HG02885 (cell line): ENCODE results near the gene LIMS3.
"Not testable (repeated sequence)": the region's sequence is repeated elsewhere in the genome, so short reads cannot be mapped to it uniquely, and the experiment has no call there.

Experiments
- ATAC-seq: cut with Tn5 transposase; IDR thresholded peaks from one replicate; pipeline ENCODE4 v1.9.1; 2021; ENCODE audit warnings: mild to moderate bottlenecking; ENCODE audit not compliant: unreplicated experiment, poor library complexity

LIMS3 gene

DNA sequence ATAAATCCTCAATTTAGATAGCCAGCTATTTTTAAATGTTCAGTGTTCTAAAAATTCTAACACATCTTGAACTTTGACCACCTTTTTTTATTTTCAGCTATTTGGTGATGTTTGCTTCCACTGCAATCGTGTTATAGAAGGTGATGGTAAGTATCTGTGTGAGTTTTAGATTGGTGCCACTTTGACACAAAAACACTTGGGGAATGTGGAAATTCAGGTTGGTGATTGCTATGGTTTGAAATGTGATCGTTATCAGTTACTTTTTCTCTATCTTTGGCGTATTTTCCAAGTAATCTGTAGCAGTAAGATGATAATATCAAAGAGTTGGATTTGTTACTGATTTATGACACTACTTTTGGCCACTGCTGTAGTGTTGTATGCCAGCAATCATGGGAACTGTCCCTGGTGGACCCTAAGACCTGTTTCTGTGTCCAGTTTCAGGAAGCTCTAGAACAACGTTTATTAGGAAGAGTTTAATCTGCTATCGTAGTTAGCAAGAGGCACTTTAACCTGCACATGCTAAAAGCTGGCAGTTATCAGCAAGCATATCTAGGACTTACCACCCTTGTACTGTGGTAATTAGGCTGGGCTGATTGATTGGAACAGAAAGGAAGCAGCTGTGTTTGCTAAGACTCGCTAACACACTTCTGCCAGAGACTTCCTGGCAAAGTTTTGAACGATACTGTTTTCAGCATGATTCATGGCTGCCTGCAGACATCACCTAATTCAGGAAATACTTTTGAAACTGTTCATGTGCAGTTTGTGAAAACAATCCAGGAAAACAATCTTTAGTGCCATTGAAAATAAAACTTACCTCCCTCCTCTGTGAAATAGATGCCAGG is 23.3 kb downstream of the LIMS3 start:
- ATAC-seq = not testable (repeated sequence)

DNA sequence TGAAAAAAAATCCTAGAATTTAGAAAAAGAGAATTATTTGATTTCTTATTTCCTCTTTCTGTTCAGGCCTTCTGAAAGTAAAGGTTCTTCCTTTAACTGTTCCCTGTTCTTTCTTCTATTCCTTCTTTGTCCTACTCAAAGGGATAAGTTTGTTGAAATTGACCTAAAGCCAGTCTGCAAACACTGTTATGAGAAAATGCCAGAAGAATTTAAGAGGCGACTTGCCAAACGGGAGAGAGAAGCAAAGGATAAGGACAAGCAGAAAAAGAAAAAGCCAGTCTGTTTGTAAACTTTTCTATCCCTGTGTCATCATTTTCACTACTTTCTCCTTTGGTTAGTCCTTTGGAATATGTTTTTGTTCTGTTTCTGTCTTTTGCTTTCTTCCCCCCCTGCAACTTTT is 26.0 kb downstream of the LIMS3 start:
- ATAC-seq = not testable (repeated sequence)

DNA sequence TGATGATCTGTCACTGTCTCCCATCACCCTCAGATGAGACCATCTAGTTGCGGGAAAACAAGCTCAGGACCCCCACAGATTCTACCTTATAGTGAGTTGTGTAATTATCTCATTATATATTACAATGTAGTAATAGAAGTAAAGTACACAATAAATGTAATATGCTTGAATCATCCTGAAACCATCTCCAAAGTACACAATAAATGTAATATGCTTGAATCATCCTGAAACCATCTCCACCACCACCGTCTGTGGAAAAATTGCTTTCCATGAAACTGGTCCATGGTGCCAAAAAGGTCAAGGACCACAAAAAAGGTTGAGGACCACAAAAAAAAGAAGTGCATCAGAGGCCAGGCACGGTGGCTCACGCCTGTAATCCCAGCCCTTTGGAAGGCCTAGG is 29.3 kb downstream of the LIMS3 start:
- not testable (repeated sequence) for ATAC-seq

DNA sequence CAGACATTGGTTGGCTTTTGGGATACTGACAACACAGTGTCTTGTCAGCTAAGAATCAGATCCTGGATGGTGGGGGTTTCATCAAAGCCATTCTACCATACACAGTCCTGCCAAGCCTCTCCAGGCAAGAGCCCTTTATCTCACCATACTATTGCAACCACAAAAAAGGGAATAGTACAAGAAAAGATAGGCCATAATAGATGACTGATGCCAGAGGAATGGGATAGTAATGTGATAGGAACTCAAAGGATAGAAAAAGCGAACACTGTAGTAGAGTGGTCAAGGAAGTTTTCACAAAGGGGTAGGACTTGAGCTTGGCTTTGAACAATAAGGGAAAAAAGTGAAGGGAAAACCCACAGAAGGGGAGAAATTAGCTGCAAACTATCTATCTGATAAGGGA is 30.7 kb downstream of the LIMS3 start:
- not testable (repeated sequence) for ATAC-seq

DNA sequence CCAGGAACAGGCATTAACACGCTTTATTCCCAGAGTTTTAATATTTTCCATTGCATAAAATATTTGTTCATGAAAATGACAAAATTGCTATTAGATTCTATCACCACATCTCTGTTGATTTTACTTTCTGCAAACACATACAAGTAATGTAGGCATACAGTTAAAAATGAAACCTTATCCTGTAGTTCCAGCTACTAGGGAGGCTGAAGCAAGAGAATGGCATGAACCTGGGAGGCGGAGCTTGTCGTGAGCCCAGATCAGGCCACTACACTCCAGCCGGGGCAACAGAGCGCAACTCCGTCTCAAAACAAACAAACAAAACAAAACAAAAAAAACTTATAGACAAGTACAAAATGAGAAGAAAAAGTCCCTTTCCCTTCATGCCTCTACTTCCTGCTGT is 38.0 kb downstream of the LIMS3 start:
- ATAC-seq = not testable (repeated sequence)

DNA sequence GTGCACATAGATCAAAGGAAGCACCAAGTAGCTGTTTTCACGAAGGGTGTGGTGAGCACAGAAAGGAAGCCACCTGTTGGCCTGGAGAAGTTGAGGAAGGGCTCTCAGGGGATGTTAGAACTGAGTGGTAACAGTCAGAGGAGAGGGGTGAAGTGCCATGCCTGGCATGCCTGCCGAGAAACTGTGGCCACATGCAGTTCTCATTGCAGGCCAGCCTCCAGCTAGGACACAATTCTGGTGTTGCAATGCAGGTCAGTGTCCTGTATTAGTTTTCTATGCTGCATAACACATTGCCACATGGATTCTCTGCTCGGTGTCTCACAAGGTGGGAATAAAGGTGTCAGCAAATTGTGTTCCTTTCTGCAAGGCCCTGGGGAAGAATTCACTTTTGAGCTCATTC is 46.9 kb downstream of the LIMS3 start:
- not testable (repeated sequence) for ATAC-seq

DNA sequence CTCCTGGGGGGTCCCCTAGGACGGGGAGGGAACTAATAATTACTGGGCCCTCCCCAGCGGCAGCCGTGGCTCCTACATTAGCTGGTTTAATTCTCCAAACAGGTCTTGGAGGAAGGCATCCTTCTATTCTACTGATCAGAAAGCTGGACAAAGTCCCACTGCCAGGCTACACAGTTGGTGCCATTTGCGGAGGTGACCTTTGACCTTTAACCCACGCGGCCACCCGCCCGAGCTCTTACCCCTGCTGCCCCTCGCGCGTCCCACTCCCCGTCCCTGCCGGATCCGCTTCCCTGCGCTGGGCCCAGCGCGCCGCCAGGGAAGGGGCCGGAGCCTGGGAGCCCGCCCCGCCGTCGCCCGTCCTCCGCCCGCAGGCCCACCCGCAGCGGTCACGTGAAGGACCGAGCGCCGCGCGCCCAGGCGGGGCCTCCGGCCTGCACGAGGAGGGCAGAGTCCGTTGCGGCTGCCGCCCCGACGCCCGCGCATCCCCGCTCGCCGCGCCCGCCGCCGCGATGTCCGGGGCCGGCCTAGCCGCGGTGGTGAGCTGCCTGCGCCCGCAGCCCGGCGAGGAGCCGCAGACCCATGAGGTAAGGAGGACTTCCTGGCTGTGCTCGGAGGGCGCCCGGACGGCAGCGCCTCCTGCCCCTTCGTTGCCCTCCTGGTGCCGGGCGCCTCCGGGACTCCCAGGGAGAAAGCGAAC is 48.9 kb downstream of the LIMS3 start:
- ATAC-seq = not testable (repeated sequence)

DNA sequence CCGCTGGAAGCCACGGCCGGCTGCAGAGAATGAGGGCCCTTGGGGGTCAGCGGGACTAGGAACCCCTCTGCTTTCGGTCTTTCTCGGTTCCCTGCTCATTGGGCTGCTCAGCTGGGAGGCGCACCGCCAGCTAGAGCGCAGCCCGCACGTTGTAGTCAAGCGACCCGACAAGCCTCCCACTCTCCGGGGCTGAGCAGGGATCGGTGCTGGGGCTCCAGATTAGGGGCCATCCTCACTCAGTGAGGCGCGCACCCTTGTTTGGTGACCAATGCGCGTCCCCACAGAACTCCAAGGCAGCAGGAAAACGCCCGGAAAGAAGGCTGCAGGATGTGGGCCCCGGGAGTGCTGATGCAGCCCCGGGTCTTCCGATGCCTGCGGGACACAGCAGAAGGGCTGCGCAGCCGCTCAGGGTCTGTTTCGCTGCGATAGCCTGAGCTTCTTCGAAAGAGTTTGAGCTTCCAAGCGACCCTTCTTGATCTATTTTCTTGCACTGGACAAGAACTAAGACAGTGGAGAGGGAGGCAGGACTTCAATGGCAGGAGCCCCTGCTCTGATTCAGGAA is 49.6 kb downstream of the LIMS3 start:
- ATAC-seq = not testable (repeated sequence)

DNA sequence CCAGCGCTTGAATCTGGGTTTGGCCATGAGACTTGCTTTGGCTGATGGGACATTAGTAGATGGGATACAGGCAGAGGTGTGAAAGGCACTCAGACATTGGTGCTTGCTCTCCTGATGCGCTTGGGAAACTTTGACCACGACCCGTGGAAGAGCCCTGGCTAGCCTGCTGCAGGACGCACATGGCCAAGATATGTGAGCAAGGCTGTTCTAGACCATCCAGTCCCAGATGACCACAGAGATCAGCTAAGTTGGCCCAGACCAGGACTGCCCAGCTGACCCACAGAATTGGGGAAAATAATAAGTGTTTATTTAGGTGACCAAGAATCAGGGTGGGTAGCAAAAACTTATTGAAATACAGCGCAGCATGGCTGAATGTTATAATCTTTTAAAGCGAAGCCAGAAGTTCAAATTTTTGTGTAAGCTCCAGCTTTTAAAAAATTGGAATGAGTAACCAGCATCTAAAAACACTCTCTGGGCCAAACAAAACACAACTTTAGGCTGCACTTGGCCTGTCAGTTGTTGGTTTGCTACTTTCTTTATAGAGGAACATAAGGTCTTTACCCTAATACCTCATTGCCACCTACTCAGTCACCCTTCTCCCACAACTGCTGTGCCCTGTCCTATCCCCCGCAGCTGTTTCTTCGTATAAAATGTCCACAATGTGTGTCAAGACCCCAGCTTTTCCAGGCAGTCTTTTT is 51.8 kb downstream of the LIMS3 start:
- not testable (repeated sequence) for ATAC-seq

DNA sequence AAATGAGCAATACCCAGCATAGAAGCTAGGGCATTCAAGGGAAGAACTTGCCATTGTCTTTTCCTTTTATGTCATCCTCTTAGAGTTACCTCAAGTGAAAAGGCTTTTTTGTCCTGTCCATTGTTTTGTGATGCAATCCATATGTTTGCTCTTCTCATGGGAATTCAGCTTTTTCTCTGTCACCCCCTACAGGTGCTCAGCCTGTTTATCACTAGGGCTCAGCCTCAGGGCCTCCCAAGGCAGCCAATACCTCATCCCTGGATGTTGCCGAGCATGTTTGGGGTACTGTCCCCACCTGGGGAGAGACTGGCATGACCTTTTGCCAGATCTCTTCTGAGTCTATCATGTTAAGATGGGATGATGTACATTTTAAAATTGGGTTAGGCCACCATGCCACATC is 65.5 kb downstream of the LIMS3 start:
- ATAC-seq = not testable (repeated sequence)

DNA sequence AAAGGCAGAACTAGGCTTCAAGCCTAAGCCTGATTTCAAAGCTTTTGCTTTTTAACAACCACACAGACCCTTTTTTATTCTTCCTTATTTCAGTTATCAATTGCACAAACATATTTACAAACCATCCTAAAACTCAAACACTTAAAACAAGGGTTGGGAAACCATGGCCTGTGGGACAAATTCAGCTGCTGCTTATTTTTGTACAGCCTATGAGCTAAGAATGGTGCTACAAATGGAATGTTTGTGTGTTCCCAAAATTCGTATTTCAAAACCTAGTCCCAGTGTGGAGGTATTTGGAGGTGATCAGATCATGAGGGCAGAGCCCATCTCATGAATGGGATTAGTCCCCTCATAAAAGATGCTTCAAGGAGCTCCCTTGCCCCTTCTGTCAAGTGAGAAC is 67.0 kb downstream of the LIMS3 start:
- not testable (repeated sequence) for ATAC-seq

DNA sequence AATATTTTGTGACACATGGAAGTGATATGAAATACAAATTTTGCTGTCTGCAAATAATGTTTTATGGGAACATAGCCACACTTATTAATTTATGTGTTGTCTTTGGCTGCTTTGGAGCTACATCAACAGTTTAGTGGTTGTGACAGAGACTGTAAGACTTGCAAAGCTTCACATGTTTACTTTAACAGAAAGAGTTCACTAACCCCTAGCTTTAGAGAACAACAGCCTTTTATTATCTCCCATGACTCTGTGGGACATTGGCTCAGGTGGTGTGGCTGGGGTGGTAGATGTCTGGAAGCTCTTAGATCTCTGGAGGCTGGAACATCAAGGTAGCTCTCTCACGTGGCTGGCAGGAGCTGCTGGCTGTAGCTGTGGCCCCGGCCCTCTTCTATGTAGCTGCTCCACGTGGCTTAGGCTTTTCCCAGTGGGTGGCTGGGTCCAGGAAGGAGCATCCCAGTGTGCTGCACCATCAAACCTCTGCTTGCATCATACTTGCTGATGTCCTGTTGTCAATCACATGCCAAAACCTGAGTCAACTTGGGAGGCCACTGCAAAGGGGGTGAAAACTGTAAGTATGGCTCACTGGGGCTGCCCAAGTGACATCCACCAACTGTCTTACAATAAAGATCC is 67.7 kb downstream of the LIMS3 start:
- not testable (repeated sequence) for ATAC-seq

DNA sequence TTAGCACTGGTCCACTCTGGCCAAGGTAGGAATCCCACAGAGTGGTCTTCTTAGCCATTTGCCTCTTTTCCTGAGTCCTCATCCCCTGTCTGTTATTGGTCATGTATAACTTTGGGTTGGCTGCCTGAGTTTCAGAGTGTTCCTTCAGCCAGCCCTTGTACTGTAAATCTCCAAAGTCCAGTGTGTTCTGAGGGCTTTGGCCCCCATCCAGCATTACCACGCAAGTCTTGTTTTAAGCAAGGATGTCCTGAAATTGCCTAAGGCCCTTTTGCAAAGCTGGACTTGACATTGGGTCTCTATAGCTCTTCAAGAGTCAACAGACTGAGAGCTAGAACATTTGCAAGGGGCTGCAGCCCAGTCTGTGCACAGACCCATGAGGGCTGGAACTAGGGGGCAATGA is 68.4 kb downstream of the LIMS3 start:
- ATAC-seq = not testable (repeated sequence)

DNA sequence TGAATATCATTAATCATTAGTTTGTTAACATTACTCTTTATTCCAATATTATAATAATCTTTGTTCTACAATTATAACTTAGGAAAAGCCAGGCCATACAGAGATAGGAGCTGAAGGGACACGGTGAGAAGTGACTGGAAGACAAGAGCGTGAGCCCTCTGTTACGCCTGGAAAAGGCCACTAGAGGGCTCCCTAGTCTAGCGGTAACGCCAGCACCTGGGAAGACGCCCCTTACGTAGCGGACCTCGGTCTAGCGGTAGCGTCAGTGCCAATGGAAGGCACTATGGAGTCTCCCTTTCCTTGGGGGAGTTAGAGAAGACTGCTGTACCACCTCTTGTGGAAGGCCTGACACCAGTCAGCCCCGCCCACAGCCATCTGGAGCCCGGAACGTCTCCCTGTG is 71.4 kb downstream of the LIMS3 start:
- peak; percentile 76 for ATAC-seq

DNA sequence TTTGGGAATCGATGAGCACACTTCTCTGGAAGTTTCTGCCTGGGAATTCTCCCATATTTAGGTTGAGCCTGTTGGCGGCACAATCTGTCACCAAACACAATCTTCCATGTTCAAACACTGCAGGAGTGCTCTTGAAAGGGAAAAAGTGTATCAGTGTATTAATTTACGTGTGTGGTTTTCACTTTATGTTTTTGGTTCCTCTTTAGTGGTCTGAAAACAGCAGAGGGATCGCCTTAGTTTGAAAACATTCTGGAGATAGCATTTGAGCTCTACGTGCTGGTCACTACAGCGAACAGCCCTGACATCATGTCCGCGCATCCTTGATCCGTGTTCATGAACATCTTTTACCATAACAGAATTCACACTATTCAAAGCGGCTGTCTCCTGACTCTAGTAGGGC is 73.2 kb downstream of the LIMS3 start:
- ATAC-seq = not testable (repeated sequence)
